ENCODE measurements around the gene ELL. TPM values are rescaled to one million over a fixed set of nuclear protein-coding genes. Genes with fewer than 3 reads are reported as not detected.

ELL gene
- total RNA-seq, 1 experiment from 2014 or later = 18.6 TPM

- no peaks in the 10 kb centered on the region for H3K9me3 ChIP-seq (ENCODE audit: control insufficient read depth, insufficient read depth, low read depth, low read length)
- H3K27ac ChIP-seq (ENCODE audit: low read length) = no peak overlapping the region
- no peaks in the 10 kb centered on the region for H3K27me3 ChIP-seq (ENCODE audit: control insufficient read depth, insufficient read depth, low read length)
- ChIA-PET CTCF (no interaction called here), POLR2A (no interaction called here)
- H3K36me3 ChIP-seq (ENCODE audit: control insufficient read depth, insufficient read depth, low read length) = no peaks in the 10 kb centered on the region
- intact Hi-C loops (cut with micrococcal nuclease; ENCODE audit: unreplicated experiment) = no loop called here
- no peak for DNase-seq (ENCODE audit: low read depth, low spot score)
- no peak overlapping the region for H3K4me3 ChIP-seq (ENCODE audit: low read depth in 2 of 2, low read length in 2 of 2)
- in situ Hi-C loops (cut with HindIII; ENCODE audit: low pct_unique_long_range_greater_than_20kb, low sequenced_read_pairs) = no loop called here
- TF ChIP-seq TCF7L2 (IDR thresholded peaks at IDR 0.05; ENCODE audit: low read depth, low read length) = no peak
- BruUV-seq (replicated peaks) = no TSS peak
- H3K4me1 ChIP-seq (ENCODE audit: control insufficient read depth, insufficient read depth, low read length) = peaks cover 23% of the 10 kb centered on the region
- no peak for ATAC-seq
Observed at GRCh38 chr19:18503337-18503970, 18.4 kb downstream of the ELL start.

DNA sequence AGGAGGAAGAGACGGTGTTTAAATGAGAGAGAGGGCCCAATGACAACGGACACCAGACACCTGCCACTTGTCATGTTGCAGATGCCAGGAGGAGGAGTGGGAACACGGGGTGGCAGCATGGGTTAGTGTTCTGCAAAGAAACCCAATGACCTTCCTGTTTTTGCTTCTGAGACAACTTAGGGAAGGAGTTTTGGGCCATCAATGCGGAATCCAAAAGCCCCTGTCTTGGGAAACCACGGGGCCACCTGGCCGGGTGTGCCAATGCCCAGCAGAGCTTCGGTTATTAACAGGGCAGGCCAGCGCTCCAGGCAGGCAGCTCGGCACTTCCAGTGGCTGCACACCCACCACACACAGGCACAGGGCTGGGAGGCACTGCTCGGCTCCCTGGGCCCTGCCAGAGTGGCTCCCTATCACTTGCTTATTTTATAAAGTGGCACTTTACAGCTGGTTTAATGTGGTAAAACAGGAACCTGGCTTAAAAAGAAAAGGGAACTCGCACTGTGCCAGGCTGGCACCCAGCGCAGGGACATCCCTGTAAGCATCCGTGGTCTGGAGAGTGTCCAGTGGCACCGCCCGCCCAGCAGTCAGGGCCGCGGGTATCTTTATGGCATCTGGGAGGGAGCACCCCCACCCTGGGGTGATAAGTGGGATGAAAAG is 19.1 kb downstream of the ELL start:
- Histone ChIP-seq H3K36me3 (ENCODE audit: control insufficient read depth, insufficient read depth, low read length) (no peaks in the 10 kb centered on the region), H3K27me3 (ENCODE audit: control insufficient read depth, insufficient read depth, low read length) (no peaks in the 10 kb centered on the region), H3K4me1 (ENCODE audit: control insufficient read depth, insufficient read depth, low read length) (peaks cover 16% of the 10 kb centered on the region), H3K4me3 (ENCODE audit: low read depth in 2 of 2, low read length in 2 of 2) (no peak overlapping the region), H3K9me3 (ENCODE audit: control insufficient read depth, insufficient read depth, low read depth, low read length) (no peaks in the 10 kb centered on the region), H3K27ac (ENCODE audit: low read length) (no peak overlapping the region)
- TF ChIP-seq, protein P1, sequence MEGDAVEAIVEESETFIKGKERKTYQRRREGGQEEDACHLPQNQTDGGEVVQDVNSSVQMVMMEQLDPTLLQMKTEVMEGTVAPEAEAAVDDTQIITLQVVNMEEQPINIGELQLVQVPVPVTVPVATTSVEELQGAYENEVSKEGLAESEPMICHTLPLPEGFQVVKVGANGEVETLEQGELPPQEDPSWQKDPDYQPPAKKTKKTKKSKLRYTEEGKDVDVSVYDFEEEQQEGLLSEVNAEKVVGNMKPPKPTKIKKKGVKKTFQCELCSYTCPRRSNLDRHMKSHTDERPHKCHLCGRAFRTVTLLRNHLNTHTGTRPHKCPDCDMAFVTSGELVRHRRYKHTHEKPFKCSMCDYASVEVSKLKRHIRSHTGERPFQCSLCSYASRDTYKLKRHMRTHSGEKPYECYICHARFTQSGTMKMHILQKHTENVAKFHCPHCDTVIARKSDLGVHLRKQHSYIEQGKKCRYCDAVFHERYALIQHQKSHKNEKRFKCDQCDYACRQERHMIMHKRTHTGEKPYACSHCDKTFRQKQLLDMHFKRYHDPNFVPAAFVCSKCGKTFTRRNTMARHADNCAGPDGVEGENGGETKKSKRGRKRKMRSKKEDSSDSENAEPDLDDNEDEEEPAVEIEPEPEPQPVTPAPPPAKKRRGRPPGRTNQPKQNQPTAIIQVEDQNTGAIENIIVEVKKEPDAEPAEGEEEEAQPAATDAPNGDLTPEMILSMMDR (IDR thresholded peaks at IDR 0.05) = no peak
- TF ChIP-seq SIN3A (IDR thresholded peaks at IDR 0.05; ENCODE audit: borderline replicate concordance, insufficient read depth, low read depth, low read length) = no peak
- no peak for TF ChIP-seq TCF7L2 (IDR thresholded peaks at IDR 0.05; ENCODE audit: low read depth, low read length)
- TF ChIP-seq POLR2AphosphoS5 (IDR thresholded peaks at IDR 0.05; ENCODE audit: low read depth, low read length) = no peak
- TF ChIP-seq, protein P2, sequence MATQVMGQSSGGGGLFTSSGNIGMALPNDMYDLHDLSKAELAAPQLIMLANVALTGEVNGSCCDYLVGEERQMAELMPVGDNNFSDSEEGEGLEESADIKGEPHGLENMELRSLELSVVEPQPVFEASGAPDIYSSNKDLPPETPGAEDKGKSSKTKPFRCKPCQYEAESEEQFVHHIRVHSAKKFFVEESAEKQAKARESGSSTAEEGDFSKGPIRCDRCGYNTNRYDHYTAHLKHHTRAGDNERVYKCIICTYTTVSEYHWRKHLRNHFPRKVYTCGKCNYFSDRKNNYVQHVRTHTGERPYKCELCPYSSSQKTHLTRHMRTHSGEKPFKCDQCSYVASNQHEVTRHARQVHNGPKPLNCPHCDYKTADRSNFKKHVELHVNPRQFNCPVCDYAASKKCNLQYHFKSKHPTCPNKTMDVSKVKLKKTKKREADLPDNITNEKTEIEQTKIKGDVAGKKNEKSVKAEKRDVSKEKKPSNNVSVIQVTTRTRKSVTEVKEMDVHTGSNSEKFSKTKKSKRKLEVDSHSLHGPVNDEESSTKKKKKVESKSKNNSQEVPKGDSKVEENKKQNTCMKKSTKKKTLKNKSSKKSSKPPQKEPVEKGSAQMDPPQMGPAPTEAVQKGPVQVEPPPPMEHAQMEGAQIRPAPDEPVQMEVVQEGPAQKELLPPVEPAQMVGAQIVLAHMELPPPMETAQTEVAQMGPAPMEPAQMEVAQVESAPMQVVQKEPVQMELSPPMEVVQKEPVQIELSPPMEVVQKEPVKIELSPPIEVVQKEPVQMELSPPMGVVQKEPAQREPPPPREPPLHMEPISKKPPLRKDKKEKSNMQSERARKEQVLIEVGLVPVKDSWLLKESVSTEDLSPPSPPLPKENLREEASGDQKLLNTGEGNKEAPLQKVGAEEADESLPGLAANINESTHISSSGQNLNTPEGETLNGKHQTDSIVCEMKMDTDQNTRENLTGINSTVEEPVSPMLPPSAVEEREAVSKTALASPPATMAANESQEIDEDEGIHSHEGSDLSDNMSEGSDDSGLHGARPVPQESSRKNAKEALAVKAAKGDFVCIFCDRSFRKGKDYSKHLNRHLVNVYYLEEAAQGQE (IDR thresholded peaks at IDR 0.05; ENCODE audit: insufficient read depth in 1 of 2, low read depth in 2 of 2, low read length in 1 of 2) = no peak
- BruUV-seq (replicated peaks) = no TSS peak
- CTCF ChIA-PET = no interaction called here
- ATAC-seq = no peak
- POLR2A ChIA-PET = no interaction called here
- in situ Hi-C loops (cut with HindIII; ENCODE audit: low pct_unique_long_range_greater_than_20kb, low sequenced_read_pairs) (no loop called here), intact Hi-C loops (cut with micrococcal nuclease; ENCODE audit: unreplicated experiment) (no loop called here)
- no peak for DNase-seq (ENCODE audit: low read depth, low spot score)

DNA sequence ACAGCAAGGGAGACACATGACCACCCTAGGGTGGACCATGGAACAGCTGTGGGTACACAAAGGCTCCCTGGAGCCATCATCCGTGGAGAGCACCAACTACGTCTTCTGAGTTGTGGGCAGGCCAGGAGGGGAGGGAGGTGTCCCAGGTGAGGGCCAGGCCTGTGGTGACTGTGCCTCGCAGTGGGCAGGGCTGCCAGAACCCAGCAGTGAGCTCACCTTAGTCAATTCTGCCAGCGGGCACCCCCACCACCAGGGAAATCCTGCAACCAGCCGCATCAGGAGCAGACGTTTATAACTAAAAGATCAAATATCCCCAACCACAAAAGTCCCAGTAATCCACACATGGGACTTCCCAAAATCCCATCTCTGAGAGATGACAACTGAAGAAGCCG is 19.6 kb downstream of the ELL start:
- DNase-seq (ENCODE audit: low read depth, low spot score) (no peak), ATAC-seq (no peak)
- in situ Hi-C loops (cut with HindIII; ENCODE audit: low pct_unique_long_range_greater_than_20kb, low sequenced_read_pairs) = no loop called here
- intact Hi-C loops (cut with micrococcal nuclease; ENCODE audit: unreplicated experiment) = no loop called here
- TF ChIP-seq, protein P2 (IDR thresholded peaks at IDR 0.05; ENCODE audit: insufficient read depth in 1 of 2, low read depth in 2 of 2, low read length in 1 of 2) = no peak
- no peak for TF ChIP-seq TCF7L2 (IDR thresholded peaks at IDR 0.05; ENCODE audit: low read depth, low read length)
- TF ChIP-seq, protein P1 (IDR thresholded peaks at IDR 0.05) = no peak
- TF ChIP-seq POLR2AphosphoS5 (IDR thresholded peaks at IDR 0.05; ENCODE audit: low read depth, low read length) = no peak
- TF ChIP-seq SIN3A (IDR thresholded peaks at IDR 0.05; ENCODE audit: borderline replicate concordance, insufficient read depth, low read depth, low read length) = no peak
- Histone ChIP-seq H3K36me3 (ENCODE audit: control insufficient read depth, insufficient read depth, low read length) (no peaks in the 10 kb centered on the region), H3K27me3 (ENCODE audit: control insufficient read depth, insufficient read depth, low read length) (no peaks in the 10 kb centered on the region), H3K27ac (ENCODE audit: low read length) (no peak overlapping the region), H3K9me3 (ENCODE audit: control insufficient read depth, insufficient read depth, low read depth, low read length) (no peaks in the 10 kb centered on the region), H3K4me3 (ENCODE audit: low read depth in 2 of 2, low read length in 2 of 2) (no peak overlapping the region), H3K4me1 (ENCODE audit: control insufficient read depth, insufficient read depth, low read length) (peaks cover 11% of the 10 kb centered on the region)
- ChIA-PET CTCF (no interaction called here), POLR2A (no interaction called here)
- BruUV-seq (replicated peaks) = no TSS peak
